ENCODE results near the gene RIGI. TPM values are rescaled to one million over a fixed set of nuclear protein-coding genes. Genes with fewer than 3 reads are reported as not detected.
A peak's percentile ranks its signal among the peaks of the same experiment; 100 is the strongest.

The RIGI gene
- total and polyA plus RNA-seq, 2 of the 4 experiments (the other 2 are of a cell fraction): 4.8 to 13.6 TPM

DNA sequence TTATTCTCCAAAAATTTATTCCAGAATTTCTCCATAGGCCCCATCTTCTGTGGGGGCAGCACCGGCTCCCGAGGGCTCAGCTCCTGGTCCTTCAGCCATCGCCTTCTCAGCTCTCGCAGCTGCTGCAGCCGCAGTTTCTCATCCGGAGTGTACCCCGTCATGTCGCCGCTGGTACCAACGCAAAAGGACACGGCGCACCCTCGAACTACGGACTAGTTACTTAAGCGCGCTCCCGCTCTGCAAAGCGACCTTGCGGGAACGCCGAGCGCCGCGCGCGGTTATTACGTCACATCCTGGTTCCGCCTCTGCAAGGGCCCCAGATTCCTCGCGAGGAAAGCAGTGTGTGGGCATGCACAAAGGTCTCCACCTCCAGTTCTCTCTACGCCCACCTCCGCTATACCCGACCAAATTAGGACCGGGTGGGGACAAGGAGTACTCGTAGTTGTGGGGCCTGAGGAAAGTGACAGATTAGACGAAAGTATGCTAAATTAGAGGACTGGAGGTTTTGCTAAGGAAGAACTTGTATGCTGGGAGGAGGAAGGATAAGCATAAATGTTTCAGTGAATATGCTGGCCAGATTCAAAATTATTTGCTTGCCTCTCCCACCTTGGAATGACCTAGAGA lies 47.0 kb upstream of the RIGI start, which contains the start of gene NDUFB6:
Gene NDUFB6, minus strand, starts transcription at position 260 of the 624 bp plus-strand sequence. Its CDS starts 99 bp downstream, at position 161.
- no peak within 1 kb of the TSS for H2AK5ac ChIP-seq (ENCODE audit: low read depth, low read length)
- H2BK20ac ChIP-seq (ENCODE audit: low read depth, low read length): no peak within 1 kb of the TSS
- H3K79me1 ChIP-seq (ENCODE audit: low read depth in 1 of 2, low read length in 2 of 2): peaks cover 5 to 16% of the 10 kb centered on the region in 2 experiments; a peak in 2 of 4 replicates
- H3K56ac ChIP-seq (ENCODE audit: extremely low read depth, insufficient read depth, low read length): peak within 1 kb of the TSS; percentile 76
- H3K9me3 ChIP-seq (ENCODE audit: control insufficient read depth, insufficient read depth, low read length): no peaks in the 10 kb centered on the region
- H2BK5ac ChIP-seq (ENCODE audit: low read depth, low read length, poor library complexity, severe bottlenecking): peak within 1 kb of the TSS; percentile 82
- 0% methylated on average over 11 of the region's 36 CpGs; no CpG with 5 or more reads in 1 of the 2 experiments for WGBS, 2 experiments (ENCODE audit: extremely low coverage in 2 of 2, insufficient read length in 1 of 2)
- CTCF ChIA-PET: interaction anchor here (1.1 to 11.5 kb wide), 5 partner anchors 9 to 196 kb away, joined by 4 to 189 read pairs (median 9); partner anchors contain the start of genes RIGI, SMIM27 and TOPORS
- dilution Hi-C loops (cut with HindIII; ENCODE audit: low sequenced_read_pairs, unreplicated experiment) (loop anchor here (25.0 kb wide), 1 partner anchor 136 kb away; no protein-coding TSS in a partner anchor), intact Hi-C loops (cut with micrococcal nuclease) (loop anchor here (1.0 to 5.0 kb wide), 5 partner anchors 21 to 194 kb away; partner anchors contain the start of genes ACO1, RIGI, SMIM27 and TOPORS), in situ Hi-C loops (cut with MboI; ENCODE audit: low sequenced_read_pairs) (no loop called here)
- no TSS peak for BruUV-seq (replicated peaks)
- H3K4me2 ChIP-seq (ENCODE audit: low read depth, low read length): peak within 1 kb of the TSS; percentile 91
- H2AK9ac ChIP-seq (replicated peaks; ENCODE audit: low read depth, low read length, poor library complexity): peak within 1 kb of the TSS; percentile 42
- peak within 1 kb of the TSS; percentile 82 to 96 for H4K8ac ChIP-seq (ENCODE audit: low read depth in 2 of 2, low read length in 2 of 2)
- no peaks in the 10 kb centered on the region for H3K27me3 ChIP-seq (ENCODE audit: control insufficient read depth, insufficient read depth, low read length)
- peak within 1 kb of the TSS; percentile 53; the same call in 1 of the 3 replicates for H2BK15ac ChIP-seq (ENCODE audit: low read depth, low read length)
- peak within 1 kb of the TSS; percentile 94 for H3K14ac ChIP-seq (replicated peaks; ENCODE audit: low read depth, low read length)
- POLR2A ChIA-PET (ENCODE audit: unreplicated experiment): no interaction called here
- peak within 1 kb of the TSS; percentile 94 for H2AFZ ChIP-seq (replicated peaks; ENCODE audit: low read length, poor library complexity)
- peak within 1 kb of the TSS; percentile 84 for H3K4ac ChIP-seq (ENCODE audit: low read depth, low read length)
- H3K27ac ChIP-seq (ENCODE audit: insufficient read depth, low read length): peak within 1 kb of the TSS; percentile 78
- ATAC-seq (ENCODE audit: low read depth) (peak; percentile 95), DNase-seq (peak; percentile 92)
- H3K4me1 ChIP-seq (ENCODE audit: control insufficient read depth, insufficient read depth, low read length): no peaks in the 10 kb centered on the region
- no peak within 1 kb of the TSS; the same call in none of the 2 replicates for H3K18ac ChIP-seq (ENCODE audit: low read depth, low read length)
- peak within 1 kb of the TSS; percentile 82 for H4K5ac ChIP-seq (ENCODE audit: low read depth, low read length)
- H3K4me3 ChIP-seq (ENCODE audit: insufficient read depth, low read depth, low read length): peak within 1 kb of the TSS; percentile 79
- H4K20me1 ChIP-seq (ENCODE audit: insufficient read depth, low read length): peaks cover 3% of the 10 kb centered on the region; the same call in 1 of the 2 replicates
- peaks cover 6% of the 10 kb centered on the region; the same call in 1 of the 2 replicates for H3K36me3 ChIP-seq (ENCODE audit: control insufficient read depth, insufficient read depth, low read length)
- peak within 1 kb of the TSS; percentile 91 for H4K91ac ChIP-seq (ENCODE audit: insufficient read depth, low read depth, low read length)
- H3K9ac ChIP-seq (ENCODE audit: low read depth, low read length): peak within 1 kb of the TSS; percentile 91
- TF ChIP-seq RFX5 (IDR thresholded peaks at IDR 0.05; ENCODE audit: low read depth, low read length) (no peak), CEBPB (IDR thresholded peaks at IDR 0.05; ENCODE audit: low read depth, low read length) (peak; percentile 93), RCOR1 (IDR thresholded peaks at IDR 0.05; ENCODE audit: insufficient replicate concordance, low read length) (no peak), MAZ (IDR thresholded peaks at IDR 0.05; ENCODE audit: borderline replicate concordance, low read depth, low read length) (peak; percentile 30; the same call in 1 of the 2 replicates)
- TF ChIP-seq, protein P1, sequence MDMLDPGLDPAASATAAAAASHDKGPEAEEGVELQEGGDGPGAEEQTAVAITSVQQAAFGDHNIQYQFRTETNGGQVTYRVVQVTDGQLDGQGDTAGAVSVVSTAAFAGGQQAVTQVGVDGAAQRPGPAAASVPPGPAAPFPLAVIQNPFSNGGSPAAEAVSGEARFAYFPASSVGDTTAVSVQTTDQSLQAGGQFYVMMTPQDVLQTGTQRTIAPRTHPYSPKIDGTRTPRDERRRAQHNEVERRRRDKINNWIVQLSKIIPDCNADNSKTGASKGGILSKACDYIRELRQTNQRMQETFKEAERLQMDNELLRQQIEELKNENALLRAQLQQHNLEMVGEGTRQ (IDR thresholded peaks at IDR 0.05; ENCODE audit: low read depth, low read length): no peak
- H2BK120ac ChIP-seq (ENCODE audit: low read depth, low read length): peak within 1 kb of the TSS; percentile 36; the same call in 1 of the 2 replicates
- 0 out of 2 replicates have a peak within 1 kb of the TSS, but pooled peaks have one; percentile 46 for H3K23ac ChIP-seq (ENCODE audit: low read depth, low read length)
- no peaks in the 10 kb centered on the region for H3K9me1 ChIP-seq (ENCODE audit: insufficient read depth, low read length)
